GM21360 (cell line): ENCODE data around the gene PABPC1L2A.
"Not testable (repeated sequence)": the region's sequence is repeated elsewhere in the genome, so short reads cannot be mapped to it uniquely, and the experiment has no call there.

Experiments
- ATAC-seq: cut with Tn5 transposase; IDR thresholded peaks from one replicate; pipeline ENCODE4 v1.9.1; 2021; ENCODE audit warnings: mild to moderate bottlenecking, moderate library complexity; ENCODE audit not compliant: unreplicated experiment

The PABPC1L2A gene

GRCh38 chrX:73079024-73079562 lies at the start of gene PABPC1L2A:
PABPC1L2A (minus strand) TSS chrX:73079512; CDS start chrX:73079386, 126 bp downstream.
- not testable (repeated sequence) for ATAC-seq

GRCh38 chrX:73127700-73128241 lies 48.5 kb upstream of the PABPC1L2A start:
- ATAC-seq: no peak

GRCh38 chrX:73126240-73126639 lies 46.9 kb upstream of the PABPC1L2A start:
- ATAC-seq: no peak

- not testable (repeated sequence) for ATAC-seq
Measured at GRCh38 chrX:73099505-73099904, 20.2 kb upstream of the PABPC1L2A start.

GRCh38 chrX:73086766-73087165 lies 7.5 kb upstream of the PABPC1L2A start:
- not testable (repeated sequence) for ATAC-seq

- not testable (repeated sequence) for ATAC-seq
Measured at GRCh38 chrX:73079884-73080283, 572 bp upstream of the PABPC1L2A start.

- not testable (repeated sequence) for ATAC-seq
Measured at GRCh38 chrX:73078597-73078996, 715 bp downstream of the PABPC1L2A start.

GRCh38 chrX:73076838-73077237 lies 2.5 kb downstream of the PABPC1L2A start:
- ATAC-seq: no peak

- no peak for ATAC-seq
Measured at GRCh38 chrX:73069365-73070035, 9.8 kb downstream of the PABPC1L2A start.

- ATAC-seq: no peak
Measured at GRCh38 chrX:73068467-73069364, 10.6 kb downstream of the PABPC1L2A start.

- not testable (repeated sequence) for ATAC-seq
Measured at GRCh38 chrX:73067761-73068466, 11.4 kb downstream of the PABPC1L2A start.

GRCh38 chrX:73028876-73029275 lies 50.4 kb downstream of the PABPC1L2A start:
- no peak for ATAC-seq
